T-cell (primary cell): Measurements from ENCODE around the gene RMND5B. TPM values are rescaled to one million over a fixed set of nuclear protein-coding genes. Genes with fewer than 3 reads are reported as not detected.

Experiments
- ATAC-seq, 4 experiments: fragments of 200-7000 bp in 3 of 4; fragments of 150-1000 bp in 1 of 4; cut with Tn5 transposase; replicated peaks in 1 of 4; 1 replicate in 3 of 4; 2 replicates in 1 of 4; pipeline ENCODE4 v1.10.0; 2021; ENCODE audit warnings: moderate library complexity in 3 of 4, mild to moderate bottlenecking in 2 of 4, moderate number of reproducible peaks in 1 of 4
- CTCF ChIA-PET, 2 donors: fragments of 300-600 bp; sonication (Branson Sonifier 250); formaldehyde crosslinking; loops; one replicate each; lab custom pipeline; 2022; ENCODE audit warnings: antibody characterized with exemption in 2 of 2; lab: Charles Lee
- POLR2A ChIA-PET, 2 donors: fragments of 300-600 bp; sonication (Branson Sonifier 250); formaldehyde crosslinking; loops; one replicate each; lab custom pipeline; 2022; ENCODE audit warnings: antibody characterized with exemption in 2 of 2; lab: Charles Lee
- DNase-seq, 35 experiments: peaks; one replicate each; pipeline versions ENCODE4 v3.0.0 to v3.0.0-alpha.2; 2013 to 2023
- H3K27ac ChIP-seq: one replicate; pipeline ENCODE4 v1.5.1; 2013; ENCODE audit warnings: low read length
- H3K27me3 ChIP-seq, 2 experiments: replicated peaks in 1 of 2; 1 replicate in 1 of 2; 2 replicates in 1 of 2; pipeline versions ENCODE4 v1.6.1 to v1.7.0; 2013; ENCODE audit warnings: low read length in 1 of 2, mixed read lengths in 1 of 2; ENCODE audit not compliant: control insufficient read depth in 2 of 2, insufficient read depth in 2 of 2; ENCODE audit errors: extremely low read depth in 1 of 2
- H3K36me3 ChIP-seq, 2 donors: 1 replicate in 1 of 2; 2 replicates in 1 of 2; pipeline versions ENCODE4 v1.6.1 to v1.7.0; 2013; ENCODE audit warnings: low read length in 1 of 2; ENCODE audit not compliant: control insufficient read depth in 2 of 2, insufficient read depth in 1 of 2; ENCODE audit errors: extremely low read depth in 1 of 2
- H3K4me1 ChIP-seq, 2 experiments: 1 replicate in 1 of 2; 2 replicates in 1 of 2; pipeline versions ENCODE4 v1.6.1 to v1.7.0; 2013; ENCODE audit warnings: low read length in 2 of 2, mixed read lengths in 1 of 2; ENCODE audit not compliant: insufficient read depth in 2 of 2, control insufficient read depth in 1 of 2; ENCODE audit errors: extremely low read depth in 1 of 2
- H3K4me3 ChIP-seq, 2 donors: 1 replicate in 1 of 2; 2 replicates in 1 of 2; pipeline versions ENCODE4 v1.5.1 to v1.7.0; 2013; ENCODE audit warnings: mild to moderate bottlenecking in 2 of 2, low read length in 1 of 2, moderate library complexity in 1 of 2; ENCODE audit not compliant: control insufficient read depth in 1 of 2; ENCODE audit errors: extremely low read depth in 1 of 2
- H3K9me3 ChIP-seq: 2 replicates; pipeline ENCODE4 v1.7.0; 2013
- H3K27ac Mint-ChIP-seq, 2 donors: one replicate each; pipeline ENCODE4 v1.8.0; 2020 to 2021; ENCODE audit warnings: mild to moderate bottlenecking in 2 of 2, mixed read lengths in 2 of 2
- H3K27me3 Mint-ChIP-seq, 2 donors: one replicate each; pipeline ENCODE4 v1.8.0; 2021 to 2022; ENCODE audit warnings: mixed read lengths in 2 of 2
- H3K36me3 Mint-ChIP-seq: one replicate; pipeline ENCODE4 v1.8.0; 2021; ENCODE audit warnings: mixed read lengths
- H3K4me1 Mint-ChIP-seq, 3 donors: one replicate each; pipeline ENCODE4 v1.8.0; 2020 to 2022; ENCODE audit warnings: mixed read lengths in 3 of 3, mild to moderate bottlenecking in 1 of 3
- H3K4me3 Mint-ChIP-seq, 3 donors: one replicate each; pipeline ENCODE4 v1.8.0; 2020 to 2022; ENCODE audit warnings: mild to moderate bottlenecking in 3 of 3, mixed read lengths in 3 of 3, moderate library complexity in 3 of 3
- H3K9me3 Mint-ChIP-seq, 3 donors: one replicate each; pipeline ENCODE4 v1.8.0; 2020 to 2022; ENCODE audit warnings: mixed read lengths in 3 of 3
- WGBS: methylation state at CpG from one replicate; pipeline ENCODE4 v1.1.5; 2013; ENCODE audit warnings: missing lambda C conversion rate; ENCODE audit not compliant: insufficient coverage; 5-methylcytosine and 5-hydroxymethylcytosine counted together
- total RNA-seq, 35 experiments: library from RNA in 6 of 35; stranded (reverse) in 6 of 35; fragments of 120-200 nt in 1 of 35; gene quantifications; one replicate each; pipeline versions ENCODE4 v1.2.1 to v1.2.4 and lab custom pipeline; 2013 to 2026

The RMND5B gene
- total RNA-seq, 5 donors from 2014 or later (not counting 1 experiment from before 2014, with no cell fraction given): 22.4 to 40.9 (median 34.7) TPM

- Mint-ChIP-seq H3K36me3 (no peaks in the 10 kb centered on the region), H3K4me3 (no peak overlapping the region), H3K27me3 (no peaks in the 10 kb centered on the region), H3K27ac (no peak overlapping the region), H3K9me3 (no peaks in the 10 kb centered on the region), H3K4me1 (peaks cover 34 to 42% (median 34%) of the 10 kb centered on the region in 3 donors)
- H3K27ac ChIP-seq: no peak overlapping the region
- ChIA-PET CTCF (no interaction called here), POLR2A (no interaction called here)
- H3K4me1 ChIP-seq: peaks cover 25 to 42% of the 10 kb centered on the region in 2 experiments
- WGBS: 80% methylated on average over 1 of the region's 3 CpGs
- no peak for ATAC-seq
- no peaks in the 10 kb centered on the region for H3K36me3 ChIP-seq
- peaks cover 0 to 30% of the 10 kb centered on the region in 2 experiments for H3K27me3 ChIP-seq
- no peak overlapping the region for H3K4me3 ChIP-seq
- H3K9me3 ChIP-seq: no peaks in the 10 kb centered on the region
- DNase-seq: no peak
Measured at GRCh38 chr5:178111925-178112324, 18.9 kb upstream of the RMND5B start.

DNA sequence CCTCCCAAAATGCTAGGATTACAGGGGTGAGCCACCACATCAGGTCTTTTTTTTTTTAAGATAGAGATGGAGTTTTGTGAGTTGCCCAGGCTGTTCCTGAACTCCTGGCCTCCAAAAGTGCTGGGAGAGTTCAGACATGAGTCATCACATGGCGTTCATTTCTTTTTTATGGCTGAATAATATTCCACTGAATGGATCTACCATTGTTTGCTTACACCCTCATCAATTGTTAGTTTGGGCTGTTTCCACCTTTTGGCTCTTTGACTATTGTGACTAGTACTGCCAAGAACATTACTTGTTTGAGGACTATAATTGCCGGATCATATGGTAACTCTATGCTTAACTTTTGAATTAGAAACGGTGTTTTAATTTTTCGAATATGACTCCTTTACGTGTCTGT lies 18.3 kb upstream of the RMND5B start:
- ChIA-PET POLR2A (no interaction called here), CTCF (no interaction called here)
- Mint-ChIP-seq H3K27me3 (no peaks in the 10 kb centered on the region), H3K27ac (peak overlapping the region in 1 of 2 donors; percentile 72), H3K4me1 (peaks cover 37 to 47% (median 38%) of the 10 kb centered on the region in 3 donors), H3K36me3 (no peaks in the 10 kb centered on the region), H3K9me3 (no peaks in the 10 kb centered on the region), H3K4me3 (peak overlapping the region; percentile 83 to 88 (median 86))
- Histone ChIP-seq H3K9me3 (no peaks in the 10 kb centered on the region), H3K4me3 (no peak overlapping the region), H3K36me3 (no peaks in the 10 kb centered on the region), H3K4me1 (peaks cover 30 to 48% of the 10 kb centered on the region in 2 experiments), H3K27me3 (peaks cover 0 to 36% of the 10 kb centered on the region in 2 experiments), H3K27ac (peak overlapping the region; percentile 47)
- 79% methylated on average over 5 of the region's 5 CpGs for WGBS
- DNase-seq (no peak), ATAC-seq (no peak)

DNA sequence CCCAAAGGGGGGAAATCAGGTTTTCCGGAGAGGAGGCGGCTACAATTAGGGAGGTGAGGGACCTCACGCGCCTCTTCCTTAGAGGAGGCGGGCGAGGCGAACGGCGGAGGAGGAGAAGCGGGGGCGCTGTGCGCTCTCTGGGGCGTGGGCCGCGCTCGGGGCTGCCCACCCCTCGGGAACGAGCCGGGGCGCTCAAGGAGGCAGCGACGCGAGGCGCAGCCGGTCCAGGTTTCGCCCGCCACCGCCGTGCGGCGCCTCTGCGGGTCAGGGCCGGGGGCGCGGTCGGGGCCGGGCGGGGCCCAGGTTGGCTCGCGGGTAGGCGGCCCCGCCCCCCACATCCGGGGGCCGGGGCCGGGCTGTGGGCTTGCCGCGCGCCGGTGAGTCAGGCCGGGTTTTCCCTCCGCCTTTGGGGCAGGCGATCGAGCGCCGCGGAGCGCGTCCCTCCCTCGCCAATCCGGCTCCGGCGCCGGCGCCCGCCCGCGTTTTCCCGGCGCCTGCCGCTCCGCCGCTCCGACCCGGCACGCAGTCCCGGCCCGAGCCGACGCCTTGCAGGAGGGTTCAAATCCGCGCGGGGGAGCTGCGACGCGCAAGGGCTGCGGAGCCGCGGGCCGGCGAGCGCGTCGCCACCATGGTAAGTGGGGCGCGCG lies 17.6 kb upstream of the RMND5B start, which contains the start of gene N4BP3:
N4BP3 (plus strand) TSS at position 392 of the 647 bp plus-strand sequence. CDS start 6,052 bp downstream, outside the sequence.
- Histone ChIP-seq H3K4me1 (peaks cover 35 to 55% of the 10 kb centered on the region in 2 experiments), H3K27ac (peak within 1 kb of the TSS; percentile 47), H3K4me3 (peak within 1 kb of the TSS; percentile 57 to 75), H3K27me3 (peaks cover 0 to 41% of the 10 kb centered on the region in 2 experiments), H3K36me3 (no peaks in the 10 kb centered on the region), H3K9me3 (no peaks in the 10 kb centered on the region)
- DNase-seq (peak; percentile 48 to 86 (median 64)), ATAC-seq (peak; percentile 64 to 82 (median 79))
- ChIA-PET POLR2A (no interaction called here), CTCF (no interaction called here)
- peaks cover 37 to 47% (median 38%) of the 10 kb centered on the region in 3 donors for H3K4me1 Mint-ChIP-seq
- H3K4me3 Mint-ChIP-seq: peak within 1 kb of the TSS; percentile 85 to 97 (median 86)
- WGBS: under 1% methylated on average over 82 of the region's 96 CpGs
- H3K27me3 Mint-ChIP-seq: no peaks in the 10 kb centered on the region
- H3K36me3 Mint-ChIP-seq: no peaks in the 10 kb centered on the region
- no peaks in the 10 kb centered on the region for H3K9me3 Mint-ChIP-seq
- H3K27ac Mint-ChIP-seq: peak within 1 kb of the TSS; percentile 57 to 72

DNA sequence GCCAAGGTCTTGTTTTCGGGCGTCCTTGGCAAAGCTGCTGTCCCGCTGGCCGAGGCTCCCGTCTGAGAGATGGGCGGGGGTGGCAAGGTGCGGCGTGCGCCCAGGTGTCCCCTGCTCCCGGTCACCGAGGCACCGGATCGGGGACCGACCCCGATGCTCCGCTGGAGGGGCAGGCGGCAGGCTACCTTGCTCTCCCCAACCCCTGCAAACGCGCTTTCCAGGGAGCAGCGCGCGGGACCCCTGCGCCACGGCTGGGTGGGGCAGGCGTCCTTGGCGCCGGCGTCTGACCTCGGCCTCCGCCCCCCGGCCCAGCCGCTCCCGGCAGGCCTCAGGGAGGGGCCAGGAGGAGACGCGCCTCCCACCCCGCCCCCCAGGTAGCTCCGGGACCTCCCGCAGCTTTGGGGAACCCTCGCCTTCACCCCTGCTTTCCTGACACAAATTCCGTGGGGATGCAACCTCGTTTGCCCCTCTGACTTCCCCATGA lies 16.9 kb upstream of the RMND5B start:
- DNase-seq (peak in 3 of 35 experiments; percentile 14 to 25 (median 23)), ATAC-seq (peak in 1 of 4 experiments; percentile 6)
- peak overlapping the region; percentile 55 to 57 for H3K27ac Mint-ChIP-seq
- H3K4me3 Mint-ChIP-seq: peak overlapping the region; percentile 85 to 97 (median 85)
- H3K27me3 Mint-ChIP-seq: no peaks in the 10 kb centered on the region
- Histone ChIP-seq H3K27ac (no peak overlapping the region), H3K27me3 (peaks cover 0 to 40% of the 10 kb centered on the region in 2 experiments), H3K9me3 (no peaks in the 10 kb centered on the region), H3K36me3 (no peaks in the 10 kb centered on the region), H3K4me1 (peaks cover 35 to 57% of the 10 kb centered on the region in 2 experiments), H3K4me3 (peak overlapping the region; percentile 57 to 75)
- peaks cover 37 to 43% (median 38%) of the 10 kb centered on the region in 3 donors for H3K4me1 Mint-ChIP-seq
- ChIA-PET CTCF (interaction anchor here (0.5 to 0.6 kb wide), 2 partner anchors 47 to 52 kb away, joined by 4 to 5 read pairs; no protein-coding TSS in a partner anchor), POLR2A (no interaction called here)
- no peaks in the 10 kb centered on the region for H3K36me3 Mint-ChIP-seq
- H3K9me3 Mint-ChIP-seq: no peaks in the 10 kb centered on the region
- WGBS: under 1% methylated on average over 41 of the region's 41 CpGs

- Histone ChIP-seq H3K27ac (peak overlapping the region; percentile 8), H3K27me3 (peaks cover 0 to 44% of the 10 kb centered on the region in 2 experiments), H3K4me3 (peak overlapping the region; percentile 57 to 75), H3K9me3 (no peaks in the 10 kb centered on the region), H3K36me3 (no peaks in the 10 kb centered on the region), H3K4me1 (peaks cover 35 to 63% of the 10 kb centered on the region in 2 experiments)
- ATAC-seq: peak; percentile 36 to 52 (median 46)
- WGBS: 14% methylated on average over 24 of the region's 28 CpGs
- Mint-ChIP-seq H3K4me1 (peaks cover 35 to 43% (median 37%) of the 10 kb centered on the region in 3 donors), H3K27me3 (no peaks in the 10 kb centered on the region), H3K27ac (peak overlapping the region; percentile 55 to 57), H3K36me3 (no peaks in the 10 kb centered on the region), H3K9me3 (no peaks in the 10 kb centered on the region), H3K4me3 (peak overlapping the region; percentile 85 to 97 (median 85))
- DNase-seq: peak in 34 of 35 experiments; percentile 30 to 79 (median 56)
- POLR2A ChIA-PET: no interaction called here
- CTCF ChIA-PET: interaction anchor here (0.5 to 0.6 kb wide), 2 partner anchors 46 to 53 kb away, joined by 4 to 5 read pairs; no protein-coding TSS in a partner anchor
Measured at GRCh38 chr5:178114325-178115135, 16.3 kb upstream of the RMND5B start.
